CD14-positive monocyte (primary cell): ENCODE results near the gene SLC6A2. TPM values are rescaled to one million over a fixed set of nuclear protein-coding genes. Genes with fewer than 3 reads are reported as not detected.

ENCODE experiments used
- DNase-seq, 3 donors: peaks; one replicate each; pipeline ENCODE4 v3.0.0-alpha.2; 2011 to 2022
- H2AFZ ChIP-seq: 2 replicates; pipeline ENCODE4 v1.6.0; 2012; ENCODE audit warnings: mild to moderate bottlenecking, low read depth, low read length, inconsistent platforms; ENCODE audit not compliant: insufficient read depth, poor library complexity, severe bottlenecking
- H3K27ac ChIP-seq, 2 donors: 1 replicate in 1 of 2; 2 replicates in 1 of 2; pipeline ENCODE4 v1.5.1; 2012 to 2013; ENCODE audit warnings: low read length in 2 of 2, control low read depth in 1 of 2, inconsistent platforms in 1 of 2, low read depth in 1 of 2, mild to moderate bottlenecking in 1 of 2
- H3K27me3 ChIP-seq, 2 donors: one replicate each; pipeline versions ENCODE4 v1.6.0 to v1.6.1; 2011 to 2013; ENCODE audit warnings: low read length in 2 of 2; ENCODE audit not compliant: control insufficient read depth in 2 of 2, insufficient read depth in 2 of 2
- H3K36me3 ChIP-seq, 2 donors: replicated peaks in 1 of 2; 1 replicate in 1 of 2; 2 replicates in 1 of 2; pipeline versions ENCODE4 v1.5.1 to v1.6.1; 2012 to 2013; ENCODE audit warnings: low read length in 2 of 2, control low read depth in 1 of 2, inconsistent platforms in 1 of 2, mild to moderate bottlenecking in 1 of 2; ENCODE audit not compliant: insufficient read depth in 2 of 2, control insufficient read depth in 1 of 2
- H3K4me1 ChIP-seq, 2 donors: 1 replicate in 1 of 2; 2 replicates in 1 of 2; pipeline versions ENCODE4 v1.5.1 to v1.6.1; 2012 to 2013; ENCODE audit warnings: low read length in 2 of 2, control low read depth in 1 of 2, inconsistent platforms in 1 of 2, mild to moderate bottlenecking in 1 of 2, moderate library complexity in 1 of 2; ENCODE audit not compliant: insufficient read depth in 2 of 2, control insufficient read depth in 1 of 2
- H3K4me2 ChIP-seq: replicated peaks from 2 replicates; pipeline ENCODE3; 2012; ENCODE audit warnings: low read length, moderate library complexity, mild to moderate bottlenecking; ENCODE audit not compliant: poor library complexity, severe bottlenecking; ENCODE audit errors: extremely low read depth
- H3K4me3 ChIP-seq, 3 experiments: fragments of 200-600 bp in 1 of 3; sonication (generic) in 1 of 3; replicated peaks in 1 of 3; 1 replicate in 2 of 3; 2 replicates in 1 of 3; pipeline ENCODE4 v1.5.1; 2011 to 2013; ENCODE audit warnings: low read length in 3 of 3, mild to moderate bottlenecking in 3 of 3, control low read depth in 2 of 3, low read depth in 2 of 3, inconsistent platforms in 1 of 3, moderate library complexity in 1 of 3
- H3K79me2 ChIP-seq: 2 replicates; pipeline ENCODE4 v1.6.0; 2012; ENCODE audit warnings: mild to moderate bottlenecking, control low read depth, inconsistent platforms, low read length, moderate library complexity; ENCODE audit not compliant: insufficient read depth
- H3K9ac ChIP-seq: 2 replicates; pipeline ENCODE4 v1.6.0; 2017; ENCODE audit warnings: low read length, mild to moderate bottlenecking; ENCODE audit not compliant: insufficient read depth, poor library complexity, severe bottlenecking
- H3K9me3 ChIP-seq, 2 donors: replicated peaks in 1 of 2; 1 replicate in 1 of 2; 2 replicates in 1 of 2; pipeline versions ENCODE4 v1.5.1 to v1.6.1; 2012 to 2013; ENCODE audit warnings: low read length in 2 of 2, control low read depth in 1 of 2; ENCODE audit not compliant: control insufficient read depth in 1 of 2, insufficient read depth in 1 of 2
- H4K20me1 ChIP-seq: 2 replicates; pipeline ENCODE4 v1.6.0; 2012; ENCODE audit warnings: mild to moderate bottlenecking, low read length, control low read depth, moderate library complexity; ENCODE audit not compliant: insufficient read depth
- H3K27ac Mint-ChIP-seq, 7 donors: one replicate each; pipeline ENCODE4 v1.8.0; 2020; ENCODE audit warnings: mild to moderate bottlenecking in 7 of 7, mixed read lengths in 7 of 7, moderate library complexity in 6 of 7, inconsistent platforms in 2 of 7
- H3K27me3 Mint-ChIP-seq, 3 donors: one replicate each; pipeline ENCODE4 v1.8.0; 2021 to 2022; ENCODE audit warnings: low read depth in 3 of 3, mild to moderate bottlenecking in 3 of 3, mixed read lengths in 3 of 3, moderate library complexity in 3 of 3, inconsistent platforms in 1 of 3
- H3K36me3 Mint-ChIP-seq, 2 donors: one replicate each; pipeline ENCODE4 v1.8.0; 2020; ENCODE audit warnings: mixed read lengths in 2 of 2, inconsistent platforms in 1 of 2, mild to moderate bottlenecking in 1 of 2
- H3K4me1 Mint-ChIP-seq: one replicate; pipeline ENCODE4 v1.8.0; 2020; ENCODE audit warnings: mild to moderate bottlenecking, mixed read lengths
- H3K4me3 Mint-ChIP-seq, 2 donors: one replicate each; pipeline ENCODE4 v1.8.0; 2020; ENCODE audit warnings: mild to moderate bottlenecking in 2 of 2, mixed read lengths in 2 of 2, moderate library complexity in 1 of 2
- H3K9me3 Mint-ChIP-seq, 7 donors: one replicate each; pipeline ENCODE4 v1.8.0; 2020 to 2022; ENCODE audit warnings: mixed read lengths in 7 of 7, mild to moderate bottlenecking in 6 of 7, moderate library complexity in 6 of 7, inconsistent platforms in 2 of 7
- CTCF ChIP-seq: fragments of 200-600 bp; IDR thresholded peaks from one replicate; pipeline ENCODE4 v1.8.0; 2022; ENCODE audit warnings: antibody characterized with exemption, mild to moderate bottlenecking
- intact Hi-C, 2 donors: fragments of 100-400 bp; cut with micrococcal nuclease; formaldehyde crosslinking; loops; one replicate each; pipeline versions ENCODE4 v1.15.0 to v1.15.1; 2023
- polyA plus RNA-seq, 3 donors: library from polyadenylated mRNA; depleted of rRNA in 1 of 3; unstranded in 2 of 3; stranded (reverse) in 1 of 3; fragments of 300-500 nt in 2 of 3; fragments of >200 nt in 1 of 3; fragmentation: Illumina TruSeq in 2 of 3; gene quantifications; 1 replicate in 2 of 3; 2 replicates in 1 of 3; pipeline ENCODE4 v1.2.3, GENCODE V29; 2012 to 2021

The SLC6A2 gene
- polyA plus RNA-seq, 3 donors, result not detected

DNA sequence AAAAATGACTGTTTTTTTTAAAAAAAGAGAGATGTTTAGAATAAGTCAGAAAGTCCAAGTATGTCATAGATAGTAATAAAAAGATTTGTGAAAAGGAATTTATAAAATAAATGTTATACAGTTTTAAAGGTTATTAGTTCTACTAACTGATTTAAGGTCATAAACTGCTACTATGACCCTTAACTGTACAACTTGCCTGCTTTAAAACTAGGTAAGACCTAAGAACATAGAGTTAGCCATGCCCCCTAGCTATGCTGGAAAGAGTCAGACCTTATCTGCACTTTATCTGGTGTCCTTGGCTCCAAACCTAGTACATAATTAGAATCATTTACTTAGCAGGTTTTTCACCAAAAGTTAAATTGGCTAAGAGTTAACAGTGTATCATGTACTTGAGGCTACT is 23.5 kb upstream of the SLC6A2 start:
- Histone ChIP-seq H3K79me2 (no peaks in the 10 kb centered on the region), H4K20me1 (no peaks in the 10 kb centered on the region), H3K4me1 (peaks cover 0 to 6% of the 10 kb centered on the region in 2 donors), H3K9me3 (peaks cover 0 to 3% of the 10 kb centered on the region in 2 donors), H3K27me3 (no peaks in the 10 kb centered on the region), H3K4me3 (no peak overlapping the region), H3K4me2 (no peak overlapping the region), H3K9ac (no peak overlapping the region), H3K27ac (no peak overlapping the region), H2AFZ (no peak overlapping the region), H3K36me3 (no peaks in the 10 kb centered on the region)
- peaks cover 0 to 15% (median 3%) of the 10 kb centered on the region in 7 donors for H3K9me3 Mint-ChIP-seq
- peaks cover 8% of the 10 kb centered on the region for H3K4me1 Mint-ChIP-seq
- no peaks in the 10 kb centered on the region for H3K36me3 Mint-ChIP-seq
- DNase-seq, result no peak
- intact Hi-C loops, result no loop called here
- no peak overlapping the region for H3K27ac Mint-ChIP-seq
- H3K27me3 Mint-ChIP-seq, result peaks cover 0 to 7% (median 5%) of the 10 kb centered on the region in 3 donors
- no peak overlapping the region for H3K4me3 Mint-ChIP-seq
- no peak for TF ChIP-seq CTCF

DNA sequence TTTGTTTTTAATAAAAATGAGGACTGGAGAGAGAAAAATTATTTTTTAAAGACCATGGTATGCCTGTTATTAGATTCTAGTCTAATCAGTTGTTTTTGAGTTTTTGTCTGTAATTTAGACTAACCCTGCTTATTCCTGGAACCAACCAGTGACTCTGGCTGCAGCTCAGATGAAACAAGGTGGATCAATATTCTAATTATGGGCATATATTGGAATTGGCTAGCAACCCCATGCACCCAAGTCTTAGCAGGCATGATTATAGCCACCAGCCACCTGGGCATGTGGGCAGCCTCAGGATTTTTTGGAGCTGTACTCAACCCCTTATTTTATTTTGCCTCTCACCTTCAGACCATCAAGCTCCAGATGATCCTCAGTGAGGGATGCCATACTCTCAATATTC is 21.6 kb upstream of the SLC6A2 start:
- no peak for TF ChIP-seq CTCF
- peaks cover 8% of the 10 kb centered on the region for H3K4me1 Mint-ChIP-seq
- Histone ChIP-seq H3K4me2 (no peak overlapping the region), H3K4me1 (peaks cover 0 to 6% of the 10 kb centered on the region in 2 donors), H3K36me3 (no peaks in the 10 kb centered on the region), H3K27me3 (no peaks in the 10 kb centered on the region), H3K9ac (no peak overlapping the region), H3K9me3 (peaks cover 0 to 3% of the 10 kb centered on the region in 2 donors), H2AFZ (no peak overlapping the region), H3K79me2 (no peaks in the 10 kb centered on the region), H3K4me3 (no peak overlapping the region), H3K27ac (no peak overlapping the region), H4K20me1 (no peaks in the 10 kb centered on the region)
- no peak for DNase-seq
- no peaks in the 10 kb centered on the region for H3K36me3 Mint-ChIP-seq
- H3K9me3 Mint-ChIP-seq, result peaks cover 0 to 15% (median 3%) of the 10 kb centered on the region in 7 donors
- intact Hi-C loops, result no loop called here
- H3K27ac Mint-ChIP-seq, result no peak overlapping the region
- H3K4me3 Mint-ChIP-seq, result no peak overlapping the region
- H3K27me3 Mint-ChIP-seq, result peaks cover 0 to 12% (median 8%) of the 10 kb centered on the region in 3 donors
